ENCODE data around the gene BCL7A.
"Not testable (repeated sequence)": the region's sequence is repeated elsewhere in the genome, so short reads cannot be mapped to it uniquely, and the experiment has no call there.

Gene BCL7A

GRCh38 chr12:122051231-122051876 lies 29.7 kb downstream of the BCL7A start:
- H3K4me1 Mint-ChIP-seq: peaks cover 10% of the 10 kb centered on the region
- H3K27me3 Mint-ChIP-seq: no peaks in the 10 kb centered on the region
- no peaks in the 10 kb centered on the region for H3K9me3 Mint-ChIP-seq
- no peak overlapping the region for H3K4me3 Mint-ChIP-seq
- ATAC-seq (no peak), DNase-seq (no peak)
- H3K27ac Mint-ChIP-seq: no peak overlapping the region

DNA sequence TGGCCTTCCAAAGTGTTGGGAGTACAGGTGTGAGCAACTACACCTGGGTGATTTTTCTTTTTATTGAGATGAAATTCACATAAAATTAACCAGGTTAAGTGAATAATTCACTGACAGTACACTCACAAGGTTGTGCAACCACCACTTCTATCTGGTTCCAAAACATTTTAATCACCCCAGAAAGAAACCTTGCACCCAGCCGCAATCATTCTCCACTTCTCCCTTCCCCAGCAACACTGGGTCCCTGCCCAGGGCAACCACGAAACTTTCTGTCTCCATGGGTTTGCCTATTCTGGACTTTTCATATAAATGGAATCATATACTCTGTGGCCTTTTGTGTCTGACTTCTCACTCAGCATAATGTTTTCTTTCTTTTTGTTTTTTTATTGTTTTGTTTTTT lies 30.6 kb downstream of the BCL7A start:
- Mint-ChIP-seq H3K27me3 (no peaks in the 10 kb centered on the region), H3K9me3 (no peaks in the 10 kb centered on the region), H3K4me1 (peaks cover 10% of the 10 kb centered on the region), H3K4me3 (no peak overlapping the region), H3K27ac (peak overlapping the region in 1 of 2 donors; percentile 79)
- DNase-seq (no peak), ATAC-seq (no peak)

GRCh38 chr12:122054842-122055520 lies 33.3 kb downstream of the BCL7A start:
- H3K4me1 Mint-ChIP-seq: peaks cover 10% of the 10 kb centered on the region
- H3K9me3 Mint-ChIP-seq: no peaks in the 10 kb centered on the region
- ATAC-seq (no peak), DNase-seq (no peak)
- H3K4me3 Mint-ChIP-seq: no peak overlapping the region
- H3K27ac Mint-ChIP-seq: no peak overlapping the region
- H3K27me3 Mint-ChIP-seq: no peaks in the 10 kb centered on the region

- not testable (repeated sequence) for H3K27ac Mint-ChIP-seq, H3K27me3 Mint-ChIP-seq, ATAC-seq, DNase-seq, H3K4me3 Mint-ChIP-seq, H3K9me3 Mint-ChIP-seq
- H3K4me1 Mint-ChIP-seq: peaks cover 10% of the 10 kb centered on the region
These were observed 34.7 kb downstream of the BCL7A start for GRCh38 chr12:122056406-122056805.

DNA sequence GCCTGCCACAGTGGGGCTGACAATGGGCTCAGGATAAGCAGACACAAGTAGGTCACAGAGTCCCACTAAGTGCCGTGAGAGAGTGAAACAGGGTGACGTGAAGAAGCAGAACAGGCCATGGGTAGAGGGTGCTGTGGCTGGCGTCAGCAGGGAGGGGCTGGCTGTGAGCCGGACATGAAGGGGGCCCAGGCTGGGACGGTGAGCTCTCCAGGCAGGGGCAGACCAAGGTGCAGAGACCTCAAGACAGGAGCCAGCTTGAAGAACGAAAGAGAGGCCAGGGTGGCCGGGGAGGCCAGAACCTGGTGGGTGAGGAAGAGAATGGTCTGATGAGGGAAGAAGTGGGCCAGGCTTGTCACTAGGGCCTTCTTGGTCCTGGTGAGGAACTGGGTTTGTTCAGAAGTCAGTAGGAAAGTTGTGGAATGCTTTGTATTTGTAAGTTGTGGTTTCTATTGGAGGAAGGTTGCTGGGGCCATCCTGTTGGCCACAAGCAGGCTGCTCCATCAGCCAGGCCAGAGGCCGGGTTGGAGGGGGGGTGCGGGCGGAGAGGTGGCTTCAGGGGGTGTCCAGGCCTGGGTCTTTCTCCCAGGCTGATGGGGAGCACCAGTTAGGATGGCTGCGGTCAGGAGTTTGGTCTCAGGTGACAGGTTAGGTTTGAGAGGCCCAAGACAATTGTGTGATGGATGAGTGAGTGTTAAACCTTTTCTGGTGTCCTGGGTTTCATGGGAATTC lies 35.5 kb downstream of the BCL7A start:
- Mint-ChIP-seq H3K27me3 (no peaks in the 10 kb centered on the region), H3K4me3 (no peak overlapping the region), H3K9me3 (no peaks in the 10 kb centered on the region), H3K27ac (peak overlapping the region in 1 of 2 donors; percentile 69), H3K4me1 (peaks cover 10% of the 10 kb centered on the region)
- DNase-seq (no peak), ATAC-seq (no peak)

- Mint-ChIP-seq H3K4me1 (peaks cover 11% of the 10 kb centered on the region), H3K27me3 (no peaks in the 10 kb centered on the region), H3K9me3 (no peaks in the 10 kb centered on the region), H3K4me3 (no peak overlapping the region), H3K27ac (no peak overlapping the region)
- DNase-seq: no peak
- no peak for ATAC-seq
These were observed 36.1 kb downstream of the BCL7A start for GRCh38 chr12:122057769-122058168.

DNA sequence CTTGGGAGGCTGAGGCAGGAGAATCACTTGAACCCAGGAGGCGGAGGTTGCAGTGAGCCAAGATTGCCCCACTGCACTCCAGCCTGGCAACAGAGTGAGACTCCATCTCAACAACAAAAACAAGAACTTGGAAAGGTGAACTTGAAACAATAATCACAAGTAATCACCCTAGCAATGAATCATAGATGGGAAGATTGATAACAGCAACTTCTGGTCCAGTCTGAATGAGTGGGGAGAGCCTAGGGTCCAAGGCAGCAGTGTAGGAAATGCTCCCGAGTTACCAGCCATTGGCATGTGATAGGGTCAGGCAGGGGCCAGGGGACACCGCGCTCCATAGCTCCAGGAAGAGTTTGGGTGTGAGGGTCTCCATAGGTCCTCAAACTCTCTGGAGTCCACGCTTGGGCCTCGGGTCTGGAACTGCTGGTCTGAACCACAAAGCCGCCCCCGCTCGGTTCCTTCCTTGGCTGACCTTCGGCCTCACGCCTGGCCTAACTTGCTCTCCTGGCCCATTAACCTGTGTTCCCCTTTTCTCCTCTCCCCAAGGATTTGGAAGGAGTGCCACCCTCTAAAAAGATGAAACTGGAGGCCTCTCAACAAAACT lies 37.0 kb downstream of the BCL7A start:
- Mint-ChIP-seq H3K4me1 (peaks cover 19% of the 10 kb centered on the region), H3K4me3 (no peak overlapping the region), H3K27ac (no peak overlapping the region), H3K27me3 (no peaks in the 10 kb centered on the region), H3K9me3 (no peaks in the 10 kb centered on the region)
- ATAC-seq: no peak
- DNase-seq: no peak

DNA sequence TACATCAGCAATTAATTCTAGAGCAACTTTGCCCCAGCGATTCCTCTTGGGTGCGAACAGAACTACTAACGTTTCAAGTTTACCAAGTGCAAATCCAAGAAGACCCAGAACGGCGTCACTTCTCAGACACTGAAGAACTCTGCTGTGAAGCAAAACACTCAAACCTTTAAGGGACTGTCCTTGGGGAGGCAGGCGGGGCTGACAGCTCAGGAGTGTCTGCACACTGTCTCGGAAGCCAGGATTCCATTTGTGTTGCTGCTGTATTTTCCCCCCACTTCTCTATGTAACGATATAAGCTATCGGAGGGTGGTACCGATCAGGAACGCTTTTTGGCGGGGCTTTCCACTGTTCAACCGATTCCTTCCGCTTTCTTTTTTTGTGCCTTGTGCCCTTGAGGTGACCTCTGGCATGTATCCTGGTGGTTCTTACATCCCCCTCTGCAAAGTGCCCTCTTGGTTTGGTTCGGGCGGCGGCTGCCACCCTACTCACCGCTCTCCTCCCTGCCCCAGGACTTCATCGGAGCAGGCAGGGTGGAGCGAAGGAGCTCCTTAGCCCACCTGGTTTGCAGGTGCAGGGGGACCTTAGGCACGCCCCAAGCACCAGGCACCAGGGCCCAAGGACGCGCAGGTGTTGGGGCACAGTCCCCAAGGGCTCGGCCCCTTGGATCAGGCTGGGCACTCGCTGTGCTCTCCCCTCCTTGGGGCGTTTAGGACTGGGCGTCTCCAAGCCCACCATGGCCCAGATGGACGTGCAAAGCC lies 37.7 kb downstream of the BCL7A start:
- Mint-ChIP-seq H3K4me1 (peaks cover 22% of the 10 kb centered on the region), H3K9me3 (no peaks in the 10 kb centered on the region), H3K27ac (no peak overlapping the region), H3K4me3 (no peak overlapping the region), H3K27me3 (no peaks in the 10 kb centered on the region)
- DNase-seq (no peak), ATAC-seq (no peak)

- no peak overlapping the region for H3K4me3 Mint-ChIP-seq
- DNase-seq (no peak), ATAC-seq (no peak)
- H3K4me1 Mint-ChIP-seq: peaks cover 16% of the 10 kb centered on the region
- H3K9me3 Mint-ChIP-seq: no peaks in the 10 kb centered on the region
- no peaks in the 10 kb centered on the region for H3K27me3 Mint-ChIP-seq
- peak overlapping the region in 1 of 2 donors; percentile 86 for H3K27ac Mint-ChIP-seq
These were observed 38.4 kb downstream of the BCL7A start for GRCh38 chr12:122060081-122060501.

GRCh38 chr12:122061253-122061652 lies 39.6 kb downstream of the BCL7A start:
- peaks cover 16% of the 10 kb centered on the region for H3K4me1 Mint-ChIP-seq
- no peak overlapping the region for H3K4me3 Mint-ChIP-seq
- ATAC-seq (no peak), DNase-seq (no peak)
- no peaks in the 10 kb centered on the region for H3K9me3 Mint-ChIP-seq
- H3K27me3 Mint-ChIP-seq: no peaks in the 10 kb centered on the region
- peak overlapping the region in 1 of 2 donors; percentile 12 for H3K27ac Mint-ChIP-seq

DNA sequence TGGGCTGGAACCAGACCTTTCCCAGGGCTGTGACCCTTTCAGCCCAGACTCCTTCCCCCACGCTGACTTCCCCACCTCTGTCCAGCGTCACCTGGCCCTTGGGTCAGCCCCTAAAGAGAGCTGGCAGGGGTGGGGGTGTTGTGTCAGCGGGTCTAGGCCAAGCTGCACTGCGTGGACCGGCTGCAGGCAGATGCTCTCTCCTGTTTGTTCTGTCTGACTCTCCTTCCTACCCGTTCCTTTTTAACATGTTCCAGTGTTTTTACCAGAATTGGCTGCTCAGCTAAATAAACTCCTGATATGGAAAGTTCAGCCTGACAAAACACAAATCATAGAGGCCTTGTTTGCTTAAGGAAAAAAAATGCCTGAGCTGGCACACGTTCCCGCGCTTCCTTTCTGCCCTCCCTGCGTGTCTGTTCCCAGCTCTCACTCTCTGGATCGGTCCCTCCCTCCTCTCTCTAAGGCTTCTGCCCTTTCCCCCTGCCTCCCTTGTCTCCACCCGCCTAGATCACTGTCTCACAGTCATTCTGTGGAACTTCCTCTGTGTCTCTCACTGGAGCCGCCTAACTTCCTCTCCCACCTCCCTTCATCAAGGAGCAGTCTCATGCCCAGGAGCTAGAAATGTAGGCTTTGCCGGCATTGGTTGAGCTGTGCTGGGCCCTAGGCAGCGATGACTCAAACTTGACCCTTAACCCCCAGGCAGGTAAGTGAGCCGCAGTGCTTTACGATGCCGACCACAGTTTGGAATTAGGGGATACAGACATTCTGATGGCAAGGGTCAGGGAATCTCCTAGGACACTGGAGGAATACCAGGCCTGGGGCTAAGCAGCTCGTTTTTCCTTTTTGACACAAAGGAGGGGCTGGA lies 41.4 kb downstream of the BCL7A start:
- DNase-seq: no peak
- Mint-ChIP-seq H3K27ac (no peak overlapping the region), H3K27me3 (no peaks in the 10 kb centered on the region), H3K4me1 (peaks cover 23% of the 10 kb centered on the region), H3K9me3 (no peaks in the 10 kb centered on the region), H3K4me3 (no peak overlapping the region)
- no peak for ATAC-seq

DNA sequence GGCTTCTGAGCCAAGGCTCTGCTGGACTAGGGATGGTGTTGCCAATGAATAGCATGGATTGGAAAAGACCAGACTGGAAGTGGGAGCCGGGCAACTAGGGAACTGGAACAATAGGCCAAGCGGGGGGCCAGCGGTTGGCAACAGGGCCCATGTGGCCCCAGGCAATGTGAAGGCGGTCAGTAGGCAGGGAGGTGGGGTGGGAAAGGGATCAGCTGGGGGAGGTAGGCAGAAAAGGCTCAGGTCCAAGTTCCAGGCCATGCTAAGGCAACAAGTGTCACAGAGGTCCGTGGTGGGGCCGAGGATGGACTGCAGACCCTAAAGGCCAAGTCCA lies 42.0 kb downstream of the BCL7A start:
- Mint-ChIP-seq H3K9me3 (no peaks in the 10 kb centered on the region), H3K27ac (no peak overlapping the region), H3K4me3 (no peak overlapping the region), H3K27me3 (no peaks in the 10 kb centered on the region), H3K4me1 (peaks cover 28% of the 10 kb centered on the region)
- no peak for ATAC-seq
- DNase-seq: no peak

DNA sequence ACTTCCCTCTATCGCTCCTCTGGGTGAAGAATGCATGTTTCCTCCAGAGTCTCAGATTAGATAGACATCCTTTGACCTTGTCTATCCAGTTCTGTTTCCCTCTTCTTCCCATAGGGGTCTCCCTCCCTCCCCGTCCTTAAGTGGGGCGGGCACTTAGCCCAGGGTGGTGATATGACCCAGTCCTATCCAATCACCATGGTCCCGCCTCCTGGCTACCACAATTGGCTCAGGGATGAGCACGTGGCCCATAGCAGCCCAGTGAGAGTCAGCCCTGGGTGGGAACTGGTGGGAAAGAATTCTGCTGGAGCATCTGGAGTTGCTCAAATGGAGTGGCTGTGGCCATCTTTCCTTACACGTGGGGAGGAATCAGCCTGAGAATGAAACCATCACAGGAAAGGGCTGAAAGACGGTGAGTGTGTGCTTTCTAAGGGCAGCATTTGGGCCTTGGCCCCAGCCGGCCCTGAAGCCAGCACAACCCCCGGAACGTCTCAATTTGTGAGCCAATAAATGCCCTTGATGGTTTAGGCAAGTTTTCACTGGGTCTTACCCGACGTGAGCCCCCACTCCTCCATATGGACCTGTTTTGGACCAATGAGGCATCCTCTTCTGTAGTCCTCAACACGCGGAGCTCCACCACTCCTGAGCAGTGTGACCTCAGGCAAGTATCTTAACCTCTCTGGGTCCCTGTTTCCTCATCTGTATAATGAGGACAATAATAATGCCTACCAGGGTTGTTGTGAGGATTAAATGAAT lies 42.5 kb downstream of the BCL7A start:
- peak overlapping the region in 1 of 2 donors; percentile 60 for H3K4me3 Mint-ChIP-seq

More for the DNA sequence above, 42.5 kb downstream of the BCL7A start:
- H3K4me1 Mint-ChIP-seq: peaks cover 28% of the 10 kb centered on the region
- ATAC-seq (peak; percentile 88), DNase-seq (peak; percentile 16 to 51)
- H3K27me3 Mint-ChIP-seq: no peaks in the 10 kb centered on the region
- H3K27ac Mint-ChIP-seq: no peak overlapping the region
- no peaks in the 10 kb centered on the region for H3K9me3 Mint-ChIP-seq

Measured in stimulated activated naive CD8-positive, alpha-beta T cell treated with anti-CD3 and anti-CD28 coated beads, Interleukin-15, amount 100 ng/mL, for 72 hours (primary cell).